Measurements from ENCODE around the gene GPHA2. TPM values are rescaled to one million over a fixed set of nuclear protein-coding genes. Genes with fewer than 3 reads are reported as not detected.

GPHA2 gene
- total and polyA plus RNA-seq, 2 of the 13 experiments (the other 11 are each of a cell fraction or from before 2014, with no cell fraction given) = 13.0 to 19.1 TPM

- TF ChIP-seq SP5 (CRISPR knock-in tag; IDR thresholded peaks at IDR 0.05; ENCODE audit: borderline replicate concordance, low read depth) = 0 out of 2 replicates have a peak, but pooled peaks have one; percentile 18
- TF ChIP-seq HNRNPH1 (optimal IDR thresholded peaks at IDR 0.05; ENCODE audit: low read depth, low read length) = no peak
- TF ChIP-seq ZFYVE20 (CRISPR knock-in tag; IDR thresholded peaks at IDR 0.05; ENCODE audit: borderline replicate concordance, low read depth) = no peak
- TF ChIP-seq ZNF160 (CRISPR knock-in tag; IDR thresholded peaks at IDR 0.05) = no peak
- no peak for TF ChIP-seq ZUFSP (CRISPR knock-in tag; IDR thresholded peaks at IDR 0.05; ENCODE audit: borderline replicate concordance)
- TF ChIP-seq BCL6 (CRISPR knock-in tag; IDR thresholded peaks at IDR 0.05) = peak; percentile 47
- no peak; the same call in 1 of the 2 replicates for TF ChIP-seq ZBTB7B (CRISPR knock-in tag; IDR thresholded peaks at IDR 0.05)
- TF ChIP-seq TOE1 (CRISPR knock-in tag; IDR thresholded peaks at IDR 0.05) = no peak
- no peak for TF ChIP-seq ZBTB37 (CRISPR knock-in tag; IDR thresholded peaks at IDR 0.05)
- TF ChIP-seq U2AF1 (optimal IDR thresholded peaks at IDR 0.05; ENCODE audit: low read depth, low read length) = peak; percentile 87
- TF ChIP-seq HNF1B (CRISPR knock-in tag; IDR thresholded peaks at IDR 0.05) = peak; percentile 79
- TF ChIP-seq SP1 (IDR thresholded peaks at IDR 0.05) = no peak
- peak; percentile 74 for TF ChIP-seq SP1 (CRISPR knock-in tag; IDR thresholded peaks at IDR 0.05)
- TF ChIP-seq FOXA3 (CRISPR knock-in tag; IDR thresholded peaks at IDR 0.05) = peak; percentile 48
- no peak for TF ChIP-seq ZNF12 (CRISPR knock-in tag; IDR thresholded peaks at IDR 0.05)
- TF ChIP-seq ZNF772 (CRISPR knock-in tag; IDR thresholded peaks at IDR 0.05) = no peak
- no peak for TF ChIP-seq BORCS8-MEF2B (CRISPR knock-in tag; IDR thresholded peaks at IDR 0.05)
- TF ChIP-seq THAP7 (CRISPR knock-in tag; IDR thresholded peaks at IDR 0.05) = no peak
- peak; percentile 96 for TF ChIP-seq TFAP4 (IDR thresholded peaks at IDR 0.05; ENCODE audit: borderline replicate concordance, low read depth)
- TF ChIP-seq POLR2A (IDR thresholded peaks at IDR 0.05; ENCODE audit: insufficient read depth in 1 of 2, low read depth in 2 of 2, low read length in 2 of 2) = peak in 1 of 2 experiments; percentile 50; a peak in 1 of 4 replicates
- no peak for TF ChIP-seq NCOA2 (CRISPR knock-in tag; IDR thresholded peaks at IDR 0.05)
- 0 out of 2 replicates have a peak, but pooled peaks have one; percentile 40 for TF ChIP-seq ZNF205 (CRISPR knock-in tag; IDR thresholded peaks at IDR 0.05)
- TF ChIP-seq ZSCAN30 (CRISPR knock-in tag; IDR thresholded peaks at IDR 0.05) = no peak
- peak; percentile 55; the same call in 1 of the 2 replicates for TF ChIP-seq YEATS4 (CRISPR knock-in tag; IDR thresholded peaks at IDR 0.05; ENCODE audit: borderline replicate concordance)
- no peak for TF ChIP-seq HOXA9 (CRISPR knock-in tag; IDR thresholded peaks at IDR 0.05; ENCODE audit: borderline replicate concordance)
Observed at GRCh38 chr11:64923944-64924909, 11.5 kb downstream of the GPHA2 start, which contains the start of gene PPP2R5B (continued).

Data from HepG2 (cell line).